8988T (cell line): Measurements from ENCODE around the gene OR52I2.

Source experiments
- DNase-seq: peaks from one replicate; pipeline ENCODE4 v3.0.0; 2011

Gene OR52I2

GRCh38 chr11:4581443-4581842 is at the start of gene OR52I2:
OR52I2 (plus strand) TSS chr11:4581743.
- DNase-seq: no peak

GRCh38 chr11:4539603-4540219 is 41.8 kb upstream of the OR52I2 start:
- DNase-seq: peak; percentile 18

GRCh38 chr11:4541071-4541470 is 40.5 kb upstream of the OR52I2 start:
- no peak for DNase-seq

- DNase-seq: no peak
Observed at GRCh38 chr11:4543561-4543960, 38.0 kb upstream of the OR52I2 start.

GRCh38 chr11:4544891-4545290 is 36.7 kb upstream of the OR52I2 start, which contains the start of gene OR52M1:
OR52M1 (plus strand) TSS chr11:4545191; CDS start chr11:4545191, 0 bp downstream.
- no peak for DNase-seq

GRCh38 chr11:4546878-4547277 is 34.7 kb upstream of the OR52I2 start:
- DNase-seq: no peak

GRCh38 chr11:4547416-4547815 is 34.1 kb upstream of the OR52I2 start:
- no peak for DNase-seq

- no peak for DNase-seq
Observed at GRCh38 chr11:4551346-4551979, 30.1 kb upstream of the OR52I2 start.

GRCh38 chr11:4559527-4560440 is 21.8 kb upstream of the OR52I2 start:
- no peak for DNase-seq

- no peak for DNase-seq
Observed at GRCh38 chr11:4560467-4560866, 21.1 kb upstream of the OR52I2 start.

GRCh38 chr11:4565371-4565770 is 16.2 kb upstream of the OR52I2 start:
- no peak for DNase-seq

- DNase-seq: no peak
Observed at GRCh38 chr11:4569075-4569474, 12.5 kb upstream of the OR52I2 start.

GRCh38 chr11:4576880-4577279 is 4.7 kb upstream of the OR52I2 start:
- DNase-seq: no peak

GRCh38 chr11:4577761-4578160 is 3.8 kb upstream of the OR52I2 start:
- DNase-seq: no peak

- DNase-seq: no peak
Observed at GRCh38 chr11:4578624-4579023, 2.9 kb upstream of the OR52I2 start.

- no peak for DNase-seq
Observed at GRCh38 chr11:4580124-4580523, 1.4 kb upstream of the OR52I2 start.

- DNase-seq: no peak
Observed at GRCh38 chr11:4589017-4589416, 7.5 kb downstream of the OR52I2 start.

GRCh38 chr11:4593739-4594138 is 12.2 kb downstream of the OR52I2 start, which contains the start of gene OR52I1:
OR52I1 (plus strand) TSS chr11:4594039; CDS start chr11:4594039, 0 bp downstream.
- DNase-seq: no peak

GRCh38 chr11:4605057-4605456 is 23.5 kb downstream of the OR52I2 start:
- DNase-seq: no peak

GRCh38 chr11:4606231-4607015 is 24.9 kb downstream of the OR52I2 start:
- no peak for DNase-seq

- no peak for DNase-seq
Observed at GRCh38 chr11:4607096-4607495, 25.6 kb downstream of the OR52I2 start.

- DNase-seq: peak; percentile 85
Observed at GRCh38 chr11:4607781-4608666, 26.5 kb downstream of the OR52I2 start, which contains the start of gene TRIM68. TRIM68 (minus strand) TSS chr11:4608231; CDS start chr11:4605504, 2,727 bp downstream.
